ELF-1 (cell line): ENCODE data around the gene A2M.

ENCODE experiments used
- DNase-seq: peaks from one replicate; pipeline ENCODE4 v3.0.0-alpha.2; 2016; ENCODE audit warnings: low read depth, low spot score

Gene A2M

DNA sequence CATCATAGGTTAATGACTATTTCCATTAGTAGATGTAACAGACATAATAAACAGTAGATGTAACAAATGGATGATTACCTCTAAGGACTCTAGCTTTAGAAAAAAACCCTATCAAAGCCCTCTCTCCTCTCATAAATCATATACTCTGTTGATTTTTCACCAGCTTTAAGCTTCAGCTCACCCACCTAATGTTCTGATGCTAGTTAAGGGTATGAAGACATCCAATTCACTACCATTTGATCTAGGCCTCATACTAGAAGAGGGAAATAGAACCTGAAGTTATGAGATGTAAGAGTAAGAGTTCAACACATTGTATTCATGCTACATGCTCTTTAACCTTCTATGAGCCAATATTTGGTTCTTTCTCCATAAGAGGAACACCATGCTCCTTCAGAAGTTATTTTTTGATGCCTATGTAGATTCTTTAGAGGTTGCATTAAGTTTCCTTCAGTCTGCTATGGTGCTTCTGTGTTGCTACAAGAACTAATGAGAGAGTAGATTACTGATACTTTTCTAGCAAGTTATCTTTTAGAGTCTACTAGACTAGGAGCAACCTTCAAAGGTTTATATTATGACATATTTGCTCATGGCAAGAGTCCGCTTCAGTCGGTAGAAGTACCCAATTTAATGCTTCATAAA lies 16.0 kb downstream of the A2M start:
- DNase-seq = no peak

DNA sequence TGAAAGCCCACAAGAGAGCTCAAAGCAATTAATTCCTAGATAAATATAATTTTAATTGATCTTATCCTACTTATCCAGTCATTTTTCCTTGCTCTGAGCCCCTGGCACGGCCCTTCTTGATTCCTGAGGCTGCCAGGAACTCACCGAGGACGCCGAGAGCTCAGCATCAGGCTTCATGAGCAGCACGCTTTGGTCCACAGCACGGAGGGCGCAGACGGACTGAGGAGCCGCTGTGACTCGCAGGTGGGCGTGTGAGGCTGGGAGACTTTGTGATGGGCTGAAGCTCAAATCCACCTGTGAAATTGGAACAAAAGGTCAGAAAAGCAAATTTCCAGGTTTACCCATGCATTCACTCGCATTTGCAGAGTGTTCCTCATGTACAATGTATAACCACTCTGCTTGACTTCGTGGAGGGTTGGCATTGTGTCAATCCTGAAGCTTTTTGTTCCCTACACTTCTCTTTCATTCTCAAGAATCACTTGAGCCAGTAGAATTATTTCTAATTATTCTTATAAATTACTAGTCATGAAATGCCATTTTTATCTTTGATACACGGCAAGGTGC lies 17.2 kb downstream of the A2M start:
- no peak for DNase-seq

GRCh38 chr12:9098115-9098452 lies 17.6 kb downstream of the A2M start:
- no peak for DNase-seq

DNA sequence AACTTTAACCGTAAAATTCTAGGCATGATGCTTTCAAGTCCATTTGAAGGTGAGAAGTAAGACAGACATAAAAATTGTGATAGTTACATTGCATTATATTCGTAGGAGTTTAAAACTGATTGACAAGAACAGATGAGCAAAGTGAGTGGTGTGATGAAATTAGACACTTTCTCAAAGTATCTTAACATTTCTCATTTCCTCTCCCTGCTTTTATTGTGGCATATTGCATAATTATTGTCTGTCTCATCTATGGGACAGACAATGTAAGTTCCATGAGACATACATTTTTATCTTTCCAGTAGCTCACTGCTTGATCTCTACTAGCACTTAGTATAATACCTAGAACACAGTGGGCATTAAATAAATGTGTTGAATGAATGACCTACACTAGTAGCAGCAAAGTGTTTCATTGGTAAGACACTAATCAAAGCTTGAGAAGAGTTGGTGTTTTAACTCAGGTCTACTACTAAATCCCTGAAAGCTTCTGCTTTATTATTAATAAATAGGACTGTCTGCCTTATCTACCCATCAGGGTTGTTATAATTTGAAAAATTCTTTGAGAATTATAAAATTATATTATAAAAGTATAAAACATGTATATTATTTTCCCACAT lies 19.0 kb downstream of the A2M start:
- DNase-seq = no peak

DNA sequence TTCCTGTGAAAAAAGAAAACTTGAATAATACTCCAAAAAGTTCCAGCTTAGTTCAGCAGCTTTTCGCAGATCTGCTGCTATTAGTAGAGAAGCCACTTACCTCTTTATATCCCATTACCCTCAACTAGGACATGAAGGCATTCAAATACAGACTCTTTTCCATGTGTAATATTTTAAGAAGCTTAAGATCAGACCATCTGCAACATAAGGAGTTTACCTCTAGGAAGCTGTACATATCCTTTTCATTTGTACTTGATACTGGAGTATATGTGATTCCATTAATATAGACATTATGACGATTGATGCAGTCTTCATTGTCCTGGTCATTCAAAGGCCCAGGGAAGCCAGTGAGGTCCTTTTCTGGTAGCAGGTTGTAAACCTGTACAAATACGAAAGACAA lies 20.4 kb downstream of the A2M start:
- DNase-seq = no peak

DNA sequence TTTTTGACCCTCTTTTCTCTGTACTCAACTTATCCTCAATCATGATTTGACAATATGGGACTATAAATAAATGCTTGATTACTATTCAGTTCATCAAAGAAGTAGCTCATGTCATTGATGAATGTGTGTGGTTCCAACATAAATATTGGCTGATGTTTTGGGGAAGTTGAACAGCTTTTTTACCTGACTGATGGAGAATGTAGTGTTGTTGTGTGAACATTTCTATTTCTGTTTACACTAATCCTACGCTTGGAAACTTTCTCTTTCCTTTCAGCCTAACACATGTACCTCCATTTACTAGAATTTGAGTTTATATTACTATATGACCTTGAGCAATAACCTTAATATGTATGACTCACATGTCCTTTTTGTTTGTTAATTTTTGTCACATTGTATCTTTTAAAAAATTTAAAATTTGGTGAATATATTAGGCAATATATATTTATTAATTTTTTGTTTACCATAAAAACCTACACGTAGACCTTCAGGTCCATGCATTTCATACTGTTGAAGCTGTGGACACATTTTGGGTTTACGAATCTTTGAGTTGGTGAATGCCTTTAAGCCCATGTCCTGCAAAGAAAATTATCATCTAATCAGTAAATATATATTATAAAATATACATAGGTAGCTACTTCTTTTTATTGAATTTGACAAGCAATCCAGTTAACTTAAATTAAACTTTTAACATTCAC lies 21.1 kb downstream of the A2M start:
- DNase-seq = no peak

- no peak for DNase-seq
Observed at GRCh38 chr12:9091891-9092598, 23.7 kb downstream of the A2M start.

DNA sequence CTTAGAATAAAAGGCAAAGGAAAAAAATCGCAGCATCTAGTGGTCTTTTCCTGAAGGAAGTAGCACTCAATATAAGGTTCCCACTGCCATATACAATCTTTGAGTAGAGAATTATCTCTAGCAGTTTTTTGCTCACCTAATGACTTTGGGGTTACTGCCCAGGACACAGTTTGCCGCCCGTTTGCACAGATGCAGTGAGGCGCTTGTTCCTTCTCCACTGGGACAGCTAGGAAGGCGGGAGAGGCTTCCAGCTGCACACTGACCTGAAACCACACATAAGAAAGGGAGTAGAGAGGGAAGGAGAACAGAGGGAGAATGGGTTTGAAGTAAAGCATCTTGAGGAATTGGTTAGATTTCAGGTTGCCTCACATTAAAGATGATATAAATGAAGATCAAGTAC lies 25.5 kb downstream of the A2M start:
- DNase-seq = no peak

GRCh38 chr12:9087087-9087835 lies 28.5 kb downstream of the A2M start:
- DNase-seq = no peak

DNA sequence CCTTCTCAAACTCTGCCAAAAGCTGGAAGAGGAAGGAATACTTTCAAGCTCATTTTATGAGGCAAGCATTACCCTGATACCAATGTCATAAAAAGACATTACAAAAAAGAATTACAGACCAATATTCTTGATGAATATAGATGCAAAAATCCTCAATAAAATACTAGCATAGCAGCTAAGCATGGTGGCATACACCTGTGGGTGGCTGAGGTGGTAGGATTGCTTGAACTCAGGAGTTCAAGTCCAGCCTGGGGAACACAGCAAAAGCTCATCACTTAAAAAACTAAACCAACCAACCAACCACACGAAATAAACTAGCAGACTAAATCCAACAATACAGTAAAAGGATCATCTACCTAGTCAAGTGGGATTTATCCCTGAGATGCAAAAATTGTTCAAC lies 29.6 kb downstream of the A2M start:
- no peak for DNase-seq

- DNase-seq = no peak
Observed at GRCh38 chr12:9084417-9084816, 31.3 kb downstream of the A2M start.

DNA sequence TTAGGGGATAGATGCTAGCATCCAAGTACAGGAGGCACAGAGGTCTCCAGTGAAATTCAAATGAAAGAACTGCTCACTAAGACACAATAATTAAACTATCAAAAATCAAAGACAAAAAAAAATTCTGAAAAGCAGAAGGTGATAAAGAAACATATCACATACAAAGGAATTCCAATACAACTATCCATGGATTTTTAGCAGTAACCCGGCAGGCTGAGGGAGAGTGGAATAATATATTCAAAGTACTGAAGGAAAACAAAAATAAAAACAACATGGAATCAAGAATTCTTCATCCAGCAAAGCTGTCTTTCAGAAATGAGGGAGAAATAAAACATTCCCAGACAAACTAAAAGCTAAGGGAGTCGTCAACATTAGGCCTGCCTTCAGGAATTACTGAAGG lies 31.9 kb downstream of the A2M start:
- no peak for DNase-seq

DNA sequence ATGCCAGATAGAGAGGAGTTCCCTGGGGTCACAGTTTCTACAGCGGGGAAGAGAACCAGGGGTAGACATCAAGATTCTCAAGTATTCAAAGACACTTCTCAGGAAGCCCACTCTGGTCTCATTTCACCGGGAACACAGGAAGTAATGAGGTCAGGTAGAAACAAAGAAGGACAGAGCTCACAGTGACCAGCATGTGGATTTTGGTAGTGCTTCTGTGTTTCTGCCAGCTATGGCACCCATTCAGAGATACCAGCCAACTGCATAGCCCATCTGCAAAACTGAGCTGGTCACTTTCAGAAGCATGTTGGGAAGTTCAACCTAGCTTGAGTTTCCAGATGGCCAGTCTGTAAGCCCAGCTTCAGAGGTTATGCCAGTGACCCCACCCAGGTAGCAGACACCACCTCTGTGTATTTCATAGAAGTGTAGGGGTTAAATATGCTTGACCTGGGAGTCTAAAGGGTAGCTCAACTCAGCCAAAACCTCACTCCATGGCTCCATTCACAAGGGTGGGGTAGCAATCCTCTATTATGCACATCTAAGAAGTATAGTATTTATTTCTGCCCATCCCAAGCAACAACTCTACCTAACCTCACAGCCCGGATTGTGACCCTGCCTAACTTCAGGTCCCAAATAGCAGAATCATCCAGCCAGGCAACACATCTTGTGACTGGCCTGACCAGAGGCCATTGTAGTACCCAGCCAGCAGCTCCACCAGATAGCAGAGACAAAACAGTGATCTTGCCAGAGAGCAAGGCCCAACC lies 33.9 kb downstream of the A2M start:
- DNase-seq = no peak

DNA sequence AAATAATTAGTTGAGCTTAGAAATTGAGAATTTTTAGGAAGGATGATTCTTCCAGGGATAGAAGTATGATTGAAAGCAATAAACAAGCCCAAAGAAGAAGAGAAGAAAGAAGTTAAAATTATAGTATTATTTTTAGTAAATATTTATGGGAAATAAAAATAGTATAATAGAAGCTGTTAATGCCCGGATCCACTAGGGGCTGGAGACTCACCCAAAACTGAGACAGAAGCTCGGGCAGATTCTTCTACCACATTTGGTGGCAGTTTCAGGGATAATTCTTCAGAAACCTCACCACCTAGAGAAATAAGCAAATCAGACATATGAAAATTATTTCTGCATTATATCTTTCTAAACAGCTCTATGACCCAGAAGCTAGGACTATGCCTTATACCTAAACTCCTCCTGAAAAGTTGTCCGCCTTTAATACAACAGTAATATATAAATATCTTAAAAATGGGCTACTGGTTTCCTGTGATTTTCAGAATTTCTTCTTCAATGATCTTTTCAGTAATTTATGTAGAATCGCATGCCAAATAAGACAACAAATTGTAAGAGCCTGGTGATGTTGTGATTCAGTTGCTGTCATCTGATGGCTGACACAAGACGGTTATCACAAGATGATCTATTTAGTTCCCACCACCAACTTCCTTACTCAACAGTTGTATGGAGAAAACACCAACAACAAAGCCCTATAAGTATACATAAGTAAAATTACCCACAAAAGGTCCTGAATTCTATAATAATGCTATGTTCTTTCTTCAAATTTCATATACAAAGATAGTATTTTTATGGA lies 35.6 kb downstream of the A2M start:
- no peak for DNase-seq

- no peak for DNase-seq
Observed at GRCh38 chr12:9079082-9079481, 36.6 kb downstream of the A2M start.

DNA sequence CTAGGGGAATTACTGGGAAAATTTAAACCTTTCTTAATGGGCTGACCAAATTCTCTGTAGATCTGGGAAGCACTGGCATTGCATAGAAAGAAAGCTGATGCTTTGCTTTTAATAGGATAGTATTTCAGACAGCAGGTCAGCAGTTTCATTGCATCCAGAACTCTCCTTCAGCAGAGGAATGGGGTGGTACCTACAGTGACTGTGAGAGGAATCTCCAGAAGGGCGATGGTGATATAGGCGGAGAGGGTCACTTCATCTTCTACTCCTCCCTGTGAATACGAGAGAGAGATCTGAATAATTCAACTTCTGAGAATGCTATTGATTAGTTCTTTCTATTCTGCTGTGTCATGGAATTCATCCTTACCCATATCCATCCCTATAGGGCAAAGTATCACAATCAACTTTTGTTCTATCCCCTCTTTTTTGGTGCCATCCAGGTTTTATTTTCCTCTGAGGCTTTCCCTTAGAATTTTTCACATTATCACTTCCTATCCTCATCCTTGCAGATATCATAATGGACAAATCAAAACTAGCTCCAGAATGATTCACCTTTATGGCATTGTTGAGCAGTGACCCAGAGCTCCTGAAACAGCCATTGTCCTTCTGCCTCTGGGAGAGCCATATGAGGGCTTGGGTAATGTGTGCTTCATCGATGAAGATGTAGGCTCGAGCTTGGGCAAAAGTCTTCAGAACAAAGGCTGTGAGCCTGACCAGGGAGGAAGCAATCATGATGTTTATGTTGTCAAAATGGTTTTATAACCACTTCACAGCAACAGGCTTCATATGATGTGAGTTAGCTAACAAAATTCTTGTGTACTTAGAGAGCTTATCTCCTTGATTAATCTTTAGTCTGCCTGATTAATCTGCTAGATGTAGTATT lies 38.3 kb downstream of the A2M start:
- DNase-seq = no peak

DNA sequence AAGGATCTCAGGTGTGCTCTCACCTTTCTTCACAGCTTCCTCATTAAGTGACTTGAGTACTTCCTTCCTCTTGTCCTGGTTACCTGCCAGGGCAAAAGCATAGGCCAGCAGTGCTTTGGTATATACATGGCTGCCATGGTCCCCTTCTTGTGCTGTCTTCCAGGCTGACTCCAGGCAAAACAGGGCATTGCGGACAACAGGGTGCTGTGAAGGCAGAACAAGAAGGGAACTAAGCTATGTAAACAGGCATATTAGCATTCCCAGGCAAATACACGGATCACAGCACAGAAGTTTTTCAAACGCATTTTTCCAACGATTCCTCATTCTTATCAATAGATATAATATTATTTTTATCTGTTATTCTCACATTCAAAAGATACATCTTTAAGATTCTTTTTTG lies 39.0 kb downstream of the A2M start:
- DNase-seq = no peak

DNA sequence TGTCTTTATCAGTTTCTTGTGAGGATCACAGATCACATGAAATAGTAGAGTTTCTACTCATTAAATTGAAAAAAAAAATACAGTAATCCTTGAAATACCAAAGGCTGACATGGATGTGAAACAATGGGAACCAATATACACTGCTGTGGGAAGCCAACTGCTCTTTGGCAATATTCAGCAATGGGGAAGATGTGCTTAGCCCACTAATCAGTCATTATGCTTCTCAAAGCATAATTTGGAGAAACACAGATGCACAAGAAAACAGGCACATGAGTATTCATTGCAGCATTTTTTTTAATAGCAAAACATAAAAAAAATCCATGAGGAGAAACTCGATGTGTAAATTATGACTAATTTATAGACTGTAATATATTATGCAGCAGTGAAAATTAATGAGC lies 40.6 kb downstream of the A2M start:
- DNase-seq = no peak

DNA sequence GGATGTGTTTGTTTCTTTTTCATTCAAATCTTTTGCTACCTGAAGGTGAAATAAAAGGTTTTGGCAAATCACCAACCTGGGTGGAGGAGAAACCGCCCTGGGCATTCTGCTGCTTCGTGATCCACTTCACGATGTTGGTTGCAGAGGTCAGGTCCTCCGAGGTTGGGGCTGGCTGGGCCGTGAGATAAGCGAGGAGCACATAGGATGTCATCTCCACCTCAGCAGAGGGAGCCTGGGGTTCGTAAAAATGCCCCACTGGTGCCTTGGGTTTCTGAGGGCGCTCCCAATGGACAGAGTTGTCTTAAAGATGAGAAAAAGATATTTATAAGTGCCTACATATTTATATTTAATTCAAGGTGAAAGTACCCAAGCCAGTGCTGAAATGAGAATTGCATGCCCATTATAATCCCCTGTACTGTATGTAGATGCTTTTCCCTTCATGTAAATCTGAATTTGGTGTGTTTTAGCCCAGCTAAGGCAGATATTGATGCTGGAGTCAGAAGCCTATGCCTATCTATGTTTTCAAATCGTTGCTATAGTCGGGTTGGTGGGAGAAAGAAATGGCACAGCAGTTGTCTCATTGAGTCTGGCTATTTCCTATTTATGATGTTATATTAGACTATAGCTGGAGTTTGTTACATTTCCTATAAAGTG lies 41.1 kb downstream of the A2M start:
- no peak for DNase-seq
